ENCODE measurements around the gene TLE4. TPM values are rescaled to one million over a fixed set of nuclear protein-coding genes. Genes with fewer than 3 reads are reported as not detected.

Gene TLE4
- total RNA-seq, 1 donor from 2014 or later = 98.5 TPM

DNA sequence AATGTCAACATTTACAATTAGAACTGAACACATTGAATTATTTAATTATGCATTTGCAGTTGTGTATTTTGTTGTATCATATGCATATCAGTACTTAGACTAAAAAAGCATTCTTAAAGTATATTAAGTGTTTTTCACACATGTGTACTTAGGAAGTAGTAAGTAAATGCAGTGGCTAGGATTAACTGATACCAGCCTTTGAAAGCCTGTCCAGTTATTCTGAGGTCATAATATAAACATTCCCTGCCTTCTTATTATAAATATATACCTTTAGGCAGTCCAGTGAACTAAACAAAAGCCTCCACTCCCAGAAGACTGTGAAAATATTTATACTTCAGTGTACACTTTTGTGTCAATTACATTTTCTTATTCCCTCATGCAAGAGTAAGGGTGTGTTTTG, 83.8 kb downstream of the TLE4 start:
- DNase-seq (ENCODE audit: low read depth) (no peak), FAIRE-seq (no peak)
- no peaks in the 10 kb centered on the region for H3K27me3 ChIP-seq (ENCODE audit: insufficient read depth, low read length)
- H4K20me1 ChIP-seq (ENCODE audit: insufficient read depth, low read length) = peaks cover 32% of the 10 kb centered on the region
- no peak overlapping the region for H3K27ac ChIP-seq (ENCODE audit: low read depth, low read length)
- no peak overlapping the region for H2AFZ ChIP-seq (ENCODE audit: low read depth, low read length)
- Mint-ChIP-seq H3K9me3 (ENCODE audit: unreplicated experiment) (no peaks in the 10 kb centered on the region), H3K27ac (ENCODE audit: unreplicated experiment) (no peak overlapping the region), H3K4me1 (ENCODE audit: low read depth, unreplicated experiment) (peaks cover 16% of the 10 kb centered on the region), H3K4me3 (ENCODE audit: unreplicated experiment) (no peak overlapping the region), H3K36me3 (ENCODE audit: low read depth, unreplicated experiment) (peaks cover 20% of the 10 kb centered on the region), H3K27me3 (ENCODE audit: low read depth, unreplicated experiment) (no peaks in the 10 kb centered on the region)
- no peak overlapping the region for H3K4me3 ChIP-seq (ENCODE audit: insufficient read depth, low read depth, low read length)
- H3K79me2 ChIP-seq (ENCODE audit: insufficient read depth, low read length) = no peaks in the 10 kb centered on the region
- peaks cover 14% of the 10 kb centered on the region for H3K4me1 ChIP-seq (ENCODE audit: insufficient read depth, low read length)
- no peak for TF ChIP-seq EZH2 (IDR thresholded peaks at IDR 0.05; ENCODE audit: insufficient read depth, low read length)
- TF ChIP-seq, protein P1, sequence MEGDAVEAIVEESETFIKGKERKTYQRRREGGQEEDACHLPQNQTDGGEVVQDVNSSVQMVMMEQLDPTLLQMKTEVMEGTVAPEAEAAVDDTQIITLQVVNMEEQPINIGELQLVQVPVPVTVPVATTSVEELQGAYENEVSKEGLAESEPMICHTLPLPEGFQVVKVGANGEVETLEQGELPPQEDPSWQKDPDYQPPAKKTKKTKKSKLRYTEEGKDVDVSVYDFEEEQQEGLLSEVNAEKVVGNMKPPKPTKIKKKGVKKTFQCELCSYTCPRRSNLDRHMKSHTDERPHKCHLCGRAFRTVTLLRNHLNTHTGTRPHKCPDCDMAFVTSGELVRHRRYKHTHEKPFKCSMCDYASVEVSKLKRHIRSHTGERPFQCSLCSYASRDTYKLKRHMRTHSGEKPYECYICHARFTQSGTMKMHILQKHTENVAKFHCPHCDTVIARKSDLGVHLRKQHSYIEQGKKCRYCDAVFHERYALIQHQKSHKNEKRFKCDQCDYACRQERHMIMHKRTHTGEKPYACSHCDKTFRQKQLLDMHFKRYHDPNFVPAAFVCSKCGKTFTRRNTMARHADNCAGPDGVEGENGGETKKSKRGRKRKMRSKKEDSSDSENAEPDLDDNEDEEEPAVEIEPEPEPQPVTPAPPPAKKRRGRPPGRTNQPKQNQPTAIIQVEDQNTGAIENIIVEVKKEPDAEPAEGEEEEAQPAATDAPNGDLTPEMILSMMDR (IDR thresholded peaks at IDR 0.05; ENCODE audit: insufficient read depth, low read depth, low read length) = no peak
- H3K9me3 ChIP-seq (ENCODE audit: insufficient read depth, low read depth, low read length) = no peaks in the 10 kb centered on the region
- H3K36me3 ChIP-seq (ENCODE audit: insufficient read depth, low read length) = peaks cover 5% of the 10 kb centered on the region
- H3K9ac ChIP-seq (ENCODE audit: low read length) = no peak overlapping the region
- no peak overlapping the region for H3K4me2 ChIP-seq (ENCODE audit: low read length)

DNA sequence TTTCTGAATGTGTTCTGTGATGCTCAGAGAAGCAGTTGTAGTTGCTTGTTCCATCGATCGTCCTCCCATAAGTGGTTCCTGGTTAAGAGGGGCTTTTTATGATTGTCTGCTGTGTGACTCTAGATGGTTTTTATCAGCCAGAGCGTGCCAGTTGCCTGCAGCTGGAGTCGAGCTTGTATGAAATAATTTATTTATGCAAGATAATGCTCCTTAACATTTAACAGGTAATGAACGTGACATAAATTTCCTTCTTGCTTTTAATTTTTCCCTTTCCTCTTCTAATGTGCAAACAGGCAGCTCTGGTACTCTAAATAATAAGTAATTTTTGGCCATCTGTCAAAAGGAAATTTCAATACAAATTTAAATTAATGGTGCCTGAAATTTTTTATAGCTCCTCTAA, 84.4 kb downstream of the TLE4 start:
- Mint-ChIP-seq H3K36me3 (ENCODE audit: low read depth, unreplicated experiment) (peaks cover 21% of the 10 kb centered on the region), H3K27ac (ENCODE audit: unreplicated experiment) (no peak overlapping the region), H3K4me1 (ENCODE audit: low read depth, unreplicated experiment) (peaks cover 11% of the 10 kb centered on the region), H3K9me3 (ENCODE audit: unreplicated experiment) (no peaks in the 10 kb centered on the region), H3K4me3 (ENCODE audit: unreplicated experiment) (no peak overlapping the region), H3K27me3 (ENCODE audit: low read depth, unreplicated experiment) (no peaks in the 10 kb centered on the region)
- Histone ChIP-seq H3K4me2 (ENCODE audit: low read length) (no peak overlapping the region), H2AFZ (ENCODE audit: low read depth, low read length) (no peak overlapping the region), H3K36me3 (ENCODE audit: insufficient read depth, low read length) (peaks cover 5% of the 10 kb centered on the region), H3K4me1 (ENCODE audit: insufficient read depth, low read length) (peaks cover 14% of the 10 kb centered on the region), H3K27ac (ENCODE audit: low read depth, low read length) (no peak overlapping the region), H3K9ac (ENCODE audit: low read length) (no peak overlapping the region), H3K4me3 (ENCODE audit: insufficient read depth, low read depth, low read length) (no peak overlapping the region), H3K79me2 (ENCODE audit: insufficient read depth, low read length) (no peaks in the 10 kb centered on the region), H3K27me3 (ENCODE audit: insufficient read depth, low read length) (no peaks in the 10 kb centered on the region), H3K9me3 (ENCODE audit: insufficient read depth, low read depth, low read length) (no peaks in the 10 kb centered on the region), H4K20me1 (ENCODE audit: insufficient read depth, low read length) (peaks cover 30% of the 10 kb centered on the region)
- no peak for FAIRE-seq
- no peak for DNase-seq (ENCODE audit: low read depth)
- no peak for TF ChIP-seq EZH2 (IDR thresholded peaks at IDR 0.05; ENCODE audit: insufficient read depth, low read length)
- TF ChIP-seq, protein P1 (IDR thresholded peaks at IDR 0.05; ENCODE audit: insufficient read depth, low read depth, low read length) = no peak

DNA sequence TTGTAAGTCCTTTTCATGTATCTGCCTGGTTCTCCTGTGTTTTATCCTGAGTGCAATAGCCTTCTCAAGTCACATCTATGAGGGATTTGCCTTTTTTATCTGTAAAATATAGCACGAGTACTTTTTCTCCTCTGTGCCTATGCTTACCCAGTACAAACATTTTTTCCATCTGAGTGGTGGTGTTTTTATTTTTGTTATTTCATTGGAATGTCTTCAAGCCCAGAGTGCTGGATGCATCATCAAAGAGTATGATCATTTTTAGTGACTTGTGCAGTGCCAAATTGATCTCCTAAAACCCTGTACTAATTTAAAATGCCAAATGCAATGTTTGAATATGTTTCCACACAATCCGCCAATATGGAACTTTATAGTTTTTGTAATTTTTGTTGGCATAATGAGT, 86.1 kb downstream of the TLE4 start:
- Histone ChIP-seq H4K20me1 (ENCODE audit: insufficient read depth, low read length) (peaks cover 28% of the 10 kb centered on the region), H3K79me2 (ENCODE audit: insufficient read depth, low read length) (no peaks in the 10 kb centered on the region), H3K27me3 (ENCODE audit: insufficient read depth, low read length) (no peaks in the 10 kb centered on the region), H3K27ac (ENCODE audit: low read depth, low read length) (no peak overlapping the region), H3K36me3 (ENCODE audit: insufficient read depth, low read length) (peaks cover under 1% of the 10 kb centered on the region), H3K4me3 (ENCODE audit: insufficient read depth, low read depth, low read length) (no peak overlapping the region), H3K4me1 (ENCODE audit: insufficient read depth, low read length) (peaks cover 14% of the 10 kb centered on the region), H3K4me2 (ENCODE audit: low read length) (no peak overlapping the region), H3K9ac (ENCODE audit: low read length) (no peak overlapping the region), H3K9me3 (ENCODE audit: insufficient read depth, low read depth, low read length) (no peaks in the 10 kb centered on the region), H2AFZ (ENCODE audit: low read depth, low read length) (no peak overlapping the region)
- DNase-seq (ENCODE audit: low read depth) (no peak), FAIRE-seq (no peak)
- H3K4me3 Mint-ChIP-seq (ENCODE audit: unreplicated experiment) = no peak overlapping the region
- H3K4me1 Mint-ChIP-seq (ENCODE audit: low read depth, unreplicated experiment) = peaks cover 18% of the 10 kb centered on the region
- no peaks in the 10 kb centered on the region for H3K9me3 Mint-ChIP-seq (ENCODE audit: unreplicated experiment)
- TF ChIP-seq, protein P1 (IDR thresholded peaks at IDR 0.05; ENCODE audit: insufficient read depth, low read depth, low read length) = no peak
- TF ChIP-seq EZH2 (IDR thresholded peaks at IDR 0.05; ENCODE audit: insufficient read depth, low read length) = no peak
- peaks cover 15% of the 10 kb centered on the region for H3K36me3 Mint-ChIP-seq (ENCODE audit: low read depth, unreplicated experiment)
- H3K27ac Mint-ChIP-seq (ENCODE audit: unreplicated experiment) = no peak overlapping the region
- H3K27me3 Mint-ChIP-seq (ENCODE audit: low read depth, unreplicated experiment) = no peaks in the 10 kb centered on the region
